GM12878 (cell line): ENCODE results near the gene CCDC70. TPM values are rescaled to one million over a fixed set of nuclear protein-coding genes. Genes with fewer than 3 reads are reported as not detected.

ENCODE experiments used
- ATAC-seq: fragments of 200-7000 bp; cut with Tn5 transposase; 3 replicates; pipeline ENCODE4 v1.9.1; 2020; ENCODE audit warnings: mild to moderate bottlenecking, moderate library complexity
- BruUV-seq: library from RNA; stranded (reverse); fragments of 400-500 nt; replicated peaks from 2 replicates; lab custom pipeline; 2021; lab: Mats Ljungman, UMichigan
- CTCF ChIA-PET: fragments of 300-600 bp; sonication (Branson Sonifier 250); formaldehyde crosslinking; extraction: SDS; loops from one replicate; lab custom pipeline; 2021; ENCODE audit warnings: inconsistent platforms; lab: Yijun Ruan, JAX
- POLR2A ChIA-PET: fragments of 350-600 bp; formaldehyde crosslinking; extraction: SDS; loops from one replicate; lab custom pipeline; 2021; ENCODE audit warnings: inconsistent platforms; lab: Charles Lee
- RAD21 ChIA-PET: fragments of 300-600 bp; sonication (Branson Sonifier 250); formaldehyde crosslinking; loops from one replicate; lab custom pipeline; 2023; ENCODE audit warnings: antibody characterized with exemption; ENCODE audit not compliant: unreplicated experiment; lab: Charles Lee
- SMC1A ChIA-PET: fragments of 300-600 bp; sonication (Branson Sonifier 250); formaldehyde crosslinking; loops from one replicate; lab custom pipeline; 2023; ENCODE audit not compliant: unreplicated experiment, uncharacterized antibody; lab: Charles Lee
- DNase-seq: peaks from one replicate; pipeline ENCODE4 v3.0.0-alpha.2; 2011; ENCODE audit warnings: low read depth, low spot score
- FAIRE-seq: peaks from 3 replicates; lab custom pipeline; 2011; peaks lifted over from hg19 to GRCh38; lab: Jason Lieb, UNC
- H2AFZ ChIP-seq: 2 replicates; pipeline ENCODE4 v1.6.0; 2011; ENCODE audit warnings: low read depth, low read length, control low read depth; ENCODE audit not compliant: control insufficient read depth
- H3K27ac ChIP-seq: 2 replicates; pipeline ENCODE4 v1.5.1; 2011; ENCODE audit warnings: control low read depth; ENCODE audit not compliant: control insufficient read depth, insufficient read depth
- H3K27me3 ChIP-seq, 2 experiments: replicated peaks in 1 of 2; 2 replicates each; pipeline versions ENCODE4 v1.6.0 to v1.6.1; 2011; ENCODE audit warnings: low read length in 1 of 2; ENCODE audit not compliant: control insufficient read depth in 2 of 2, insufficient read depth in 2 of 2
- H3K36me3 ChIP-seq, 2 experiments: 2 replicates each; pipeline ENCODE4 v1.5.1; 2011; ENCODE audit warnings: low read length in 1 of 2; ENCODE audit not compliant: control insufficient read depth in 2 of 2, insufficient read depth in 2 of 2
- H3K4me1 ChIP-seq: 2 replicates; pipeline ENCODE4 v1.6.1; 2011; ENCODE audit warnings: mild to moderate bottlenecking, low read length, moderate library complexity, mixed read lengths; ENCODE audit not compliant: control insufficient read depth, insufficient read depth
- H3K4me2 ChIP-seq: 2 replicates; pipeline ENCODE4 v1.6.0; 2011; ENCODE audit warnings: control low read depth; ENCODE audit not compliant: control insufficient read depth, insufficient read depth
- H3K4me3 ChIP-seq: fragments of 200-600 bp; sonication (generic); 2 replicates; pipeline ENCODE4 v1.5.1; 2016
- H3K79me2 ChIP-seq: 2 replicates; pipeline ENCODE4 v1.6.0; 2011; ENCODE audit warnings: low read length; ENCODE audit not compliant: control insufficient read depth, insufficient read depth
- H3K9ac ChIP-seq: 2 replicates; pipeline ENCODE4 v1.8.0; 2011; ENCODE audit warnings: low read length, control low read depth, mixed read lengths; ENCODE audit not compliant: control insufficient read depth, insufficient read depth
- H3K9me3 ChIP-seq: replicated peaks from 3 replicates; pipeline ENCODE4 v1.5.1; 2011; ENCODE audit warnings: mild to moderate bottlenecking, low read length; ENCODE audit not compliant: control insufficient read depth, insufficient read depth
- H4K20me1 ChIP-seq: 2 replicates; pipeline ENCODE4 v1.6.0; 2011; ENCODE audit not compliant: control insufficient read depth, insufficient read depth
- ESRRA ChIP-seq: IDR thresholded peaks from 2 replicates; pipeline ENCODE4 v1.6.1; 2012; ENCODE audit warnings: mild to moderate bottlenecking, low read length, improper control_type of control experiment
- WGBS: methylation state at CpG from one replicate; pipeline ENCODE4 v1.1.6; 2016; ENCODE audit warnings: low lambda C conversion rate; ENCODE audit not compliant: insufficient replicate concordance, insufficient coverage; ENCODE audit errors: missing lambda C conversion rate; 5-methylcytosine and 5-hydroxymethylcytosine counted together
- in situ Hi-C: fragments of 300-500 bp; cut with MboI; formaldehyde crosslinking; loops from 9 replicates; pipeline ENCODE4 v1.14.3; 2018; ENCODE audit warnings: mixed read lengths
- intact Hi-C: fragments of 100-400 bp; cut with micrococcal nuclease; formaldehyde crosslinking; loops from one replicate; pipeline ENCODE4 v1.14.2; 2022; ENCODE audit not compliant: unreplicated experiment
- polyA plus RNA-seq, 11 experiments: library from polyadenylated mRNA; depleted of rRNA in 4 of 11; unstranded in 6 of 11; stranded (reverse) in 5 of 11; fragments of >200 nt; fragmentation: Nextera tagmentation in 4 of 11; fragmentation: Illumina TruSeq in 1 of 11; extraction: Ambion mirVana in 4 of 11; extraction: Trizol in 1 of 11; gene quantifications; 1 replicate in 1 of 11; 2 replicates in 10 of 11; pipeline versions ENCODE4 v1.2.1 to v1.2.3, GENCODE V29; 2011 to 2016; ENCODE audit warnings: inconsistent platforms in 2 of 11, missing spikeins in 2 of 11, low read depth in 1 of 11
- total RNA-seq, 4 experiments: library from RNA; depleted of rRNA in 3 of 4; stranded (reverse); fragments of >200 nt in 3 of 4; fragmentation: Illumina TruSeq in 1 of 4; extraction: Trizol in 1 of 4; gene quantifications; 2 replicates each; pipeline versions ENCODE4 v1.2.1 to v1.2.3, GENCODE V29; 2013 to 2021
- TF ChIP-seq, protein P1 (sequence below): fragments of 450-650 bp; formaldehyde crosslinking; IDR thresholded peaks from 2 replicates; pipeline ENCODE4 v1.5.0; 2022; ENCODE audit warnings: mild to moderate bottlenecking, missing genetic modification characterization

The CCDC70 gene
- total and polyA plus RNA-seq, 10 of the 15 experiments (the other 5 are each of a cell fraction or from before 2014, with no cell fraction given), result not detected

DNA sequence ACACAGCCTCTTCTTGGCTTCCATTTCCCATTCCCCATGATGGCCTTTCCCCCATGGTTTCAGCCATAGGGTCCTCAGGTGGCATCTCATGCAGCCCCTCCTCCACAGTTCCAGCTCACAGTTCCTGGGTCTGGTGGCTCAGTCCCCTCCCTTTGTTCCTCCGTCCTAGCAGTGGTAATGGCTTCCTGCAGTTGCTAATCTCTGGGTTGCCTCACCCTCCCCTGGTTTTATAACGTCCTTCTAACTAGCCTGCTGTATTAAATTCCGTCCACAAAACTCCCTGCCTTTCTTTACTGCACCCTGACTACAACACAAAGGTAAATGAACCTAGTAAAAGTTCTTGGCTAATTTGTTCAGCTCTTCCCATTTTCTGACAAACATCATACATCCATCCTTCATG lies 30.9 kb downstream of the CCDC70 start:
- DNase-seq (no peak), ATAC-seq (no peak), FAIRE-seq (no peak)
- Histone ChIP-seq H3K79me2 (no peaks in the 10 kb centered on the region), H3K27ac (no peak overlapping the region), H3K4me1 (no peaks in the 10 kb centered on the region), H3K4me3 (no peak overlapping the region), H3K9me3 (no peaks in the 10 kb centered on the region; the same call in 2 of the 3 replicates), H3K36me3 (no peaks in the 10 kb centered on the region), H3K9ac (no peak overlapping the region), H2AFZ (no peak overlapping the region), H3K27me3 (0 out of 4 replicates have a peak, but pooled peaks cover 1 to 7% of the 10 kb centered on the region in 2 experiments), H3K4me2 (no peak overlapping the region), H4K20me1 (no peaks in the 10 kb centered on the region; the same call in 1 of the 2 replicates)
- intact Hi-C loops, result loop anchor here (10.0 kb wide), 1 partner anchor 562 kb away; the partner anchor contains the start of genes CKAP2 and VPS36
- in situ Hi-C loops, result no loop called here
- WGBS, result 0% methylated on average over 3 of the region's 3 CpGs
- CTCF ChIA-PET, result interaction anchor here (0.9 to 4.2 kb wide), 4 partner anchors 12 to 235 kb away, joined by 3 to 62 read pairs (median 5); partner anchors contain the start of gene NEK5
- TF ChIP-seq, protein P1, sequence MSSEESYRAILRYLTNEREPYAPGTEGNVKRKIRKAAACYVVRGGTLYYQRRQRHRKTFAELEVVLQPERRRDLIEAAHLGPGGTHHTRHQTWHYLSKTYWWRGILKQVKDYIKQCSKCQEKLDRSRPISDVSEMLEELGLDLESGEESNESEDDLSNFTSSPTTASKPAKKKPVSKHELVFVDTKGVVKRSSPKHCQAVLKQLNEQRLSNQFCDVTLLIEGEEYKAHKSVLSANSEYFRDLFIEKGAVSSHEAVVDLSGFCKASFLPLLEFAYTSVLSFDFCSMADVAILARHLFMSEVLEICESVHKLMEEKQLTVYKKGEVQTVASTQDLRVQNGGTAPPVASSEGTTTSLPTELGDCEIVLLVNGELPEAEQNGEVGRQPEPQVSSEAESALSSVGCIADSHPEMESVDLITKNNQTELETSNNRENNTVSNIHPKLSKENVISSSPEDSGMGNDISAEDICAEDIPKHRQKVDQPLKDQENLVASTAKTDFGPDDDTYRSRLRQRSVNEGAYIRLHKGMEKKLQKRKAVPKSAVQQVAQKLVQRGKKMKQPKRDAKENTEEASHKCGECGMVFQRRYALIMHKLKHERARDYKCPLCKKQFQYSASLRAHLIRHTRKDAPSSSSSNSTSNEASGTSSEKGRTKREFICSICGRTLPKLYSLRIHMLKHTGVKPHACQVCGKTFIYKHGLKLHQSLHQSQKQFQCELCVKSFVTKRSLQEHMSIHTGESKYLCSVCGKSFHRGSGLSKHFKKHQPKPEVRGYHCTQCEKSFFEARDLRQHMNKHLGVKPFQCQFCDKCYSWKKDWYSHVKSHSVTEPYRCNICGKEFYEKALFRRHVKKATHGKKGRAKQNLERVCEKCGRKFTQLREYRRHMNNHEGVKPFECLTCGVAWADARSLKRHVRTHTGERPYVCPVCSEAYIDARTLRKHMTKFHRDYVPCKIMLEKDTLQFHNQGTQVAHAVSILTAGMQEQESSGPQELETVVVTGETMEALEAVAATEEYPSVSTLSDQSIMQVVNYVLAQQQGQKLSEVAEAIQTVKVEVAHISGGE (CRISPR knock-in tag), result no peak
- TF ChIP-seq ESRRA, result no peak
- POLR2A ChIA-PET, result no interaction called here
- RAD21 ChIA-PET, result no interaction called here
- no TSS peak for BruUV-seq
- SMC1A ChIA-PET, result interaction anchor here (1.4 to 4.7 kb wide), 3 partner anchors 16 to 235 kb away, joined by 3 to 18 read pairs (median 7); no protein-coding TSS in a partner anchor
